ENCODE results near the gene ST8SIA1. TPM values are rescaled to one million over a fixed set of nuclear protein-coding genes. Genes with fewer than 3 reads are reported as not detected.
"Not testable (repeated sequence)": the region's sequence is repeated elsewhere in the genome, so short reads cannot be mapped to it uniquely, and the experiment has no call there.

ST8SIA1 gene
- 29.9 and 31.4 TPM in 2 replicates for total RNA-seq (2014; rRNA removed; shearing (Covaris generic))
- polyA plus RNA-seq (2015; cell fraction: cytosol; rRNA removed) = 31.7 and 35.0 TPM in 2 replicates
- 54.1 and 103 TPM in 2 replicates for polyA plus RNA-seq (2015; cell fraction: nucleus; rRNA removed)

DNA sequence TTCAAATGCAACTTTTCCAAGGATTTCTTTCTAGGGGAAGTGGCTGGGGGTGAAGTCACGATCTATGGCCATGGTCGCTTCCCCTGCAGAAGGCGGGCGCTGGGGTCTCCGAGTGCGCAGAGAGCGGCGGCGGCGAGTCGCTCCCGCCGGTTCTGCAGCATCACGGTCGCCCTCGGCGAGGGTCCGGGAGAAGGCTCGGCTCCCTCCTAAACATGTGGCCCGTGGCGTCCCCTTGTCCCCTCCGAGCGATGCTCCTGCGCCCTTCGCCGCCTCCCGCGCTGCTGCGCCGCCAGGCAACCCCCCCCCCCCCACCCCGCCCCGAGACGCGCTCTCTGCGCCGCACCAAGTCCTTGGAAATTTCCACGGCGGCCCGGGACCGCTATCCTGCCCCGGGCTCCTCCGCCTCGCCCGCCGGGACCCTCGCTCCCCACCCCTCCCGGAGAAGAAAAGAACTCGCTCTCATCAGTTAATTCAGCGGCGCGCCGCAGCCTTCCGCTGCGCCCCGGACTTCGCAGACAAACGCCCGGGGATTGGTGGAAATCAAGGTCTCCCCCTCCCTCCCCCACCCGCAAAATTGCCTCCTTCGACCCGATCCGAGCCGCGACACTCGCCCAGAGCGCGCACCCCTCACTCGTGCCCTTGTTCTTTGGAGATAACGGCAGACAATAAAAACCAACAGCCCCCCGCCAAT is at the start of gene ST8SIA1:
Gene ST8SIA1 (minus strand): TSS at position 298 of the 691 bp plus-strand sequence. CDS start 475 bp downstream, outside the sequence.
- in situ Hi-C loops (cut with HindIII; ENCODE audit: low pct_unique_long_range_greater_than_20kb, low sequenced_read_pairs) = no loop called here
- peak; percentile 64 for DNase-seq (ENCODE audit: low read depth, low spot score)

GRCh38 chr12:22380031-22380430 is 45.5 kb upstream of the ST8SIA1 start:
- in situ Hi-C loops (cut with HindIII; ENCODE audit: low pct_unique_long_range_greater_than_20kb, low sequenced_read_pairs) = no loop called here
- DNase-seq (ENCODE audit: low read depth, low spot score) = no peak

GRCh38 chr12:22377731-22378496 is 43.4 kb upstream of the ST8SIA1 start:
- in situ Hi-C loops (cut with HindIII; ENCODE audit: low pct_unique_long_range_greater_than_20kb, low sequenced_read_pairs) = no loop called here
- no peak for DNase-seq (ENCODE audit: low read depth, low spot score)

GRCh38 chr12:22376596-22377150 is 42.2 kb upstream of the ST8SIA1 start:
- in situ Hi-C loops (cut with HindIII; ENCODE audit: low pct_unique_long_range_greater_than_20kb, low sequenced_read_pairs); DNase-seq (ENCODE audit: low read depth, low spot score): not testable (repeated sequence)

- DNase-seq (ENCODE audit: low read depth, low spot score) = no peak
- in situ Hi-C loops (cut with HindIII; ENCODE audit: low pct_unique_long_range_greater_than_20kb, low sequenced_read_pairs) = no loop called here
Measured at GRCh38 chr12:22374508-22374907, 40.0 kb upstream of the ST8SIA1 start.

DNA sequence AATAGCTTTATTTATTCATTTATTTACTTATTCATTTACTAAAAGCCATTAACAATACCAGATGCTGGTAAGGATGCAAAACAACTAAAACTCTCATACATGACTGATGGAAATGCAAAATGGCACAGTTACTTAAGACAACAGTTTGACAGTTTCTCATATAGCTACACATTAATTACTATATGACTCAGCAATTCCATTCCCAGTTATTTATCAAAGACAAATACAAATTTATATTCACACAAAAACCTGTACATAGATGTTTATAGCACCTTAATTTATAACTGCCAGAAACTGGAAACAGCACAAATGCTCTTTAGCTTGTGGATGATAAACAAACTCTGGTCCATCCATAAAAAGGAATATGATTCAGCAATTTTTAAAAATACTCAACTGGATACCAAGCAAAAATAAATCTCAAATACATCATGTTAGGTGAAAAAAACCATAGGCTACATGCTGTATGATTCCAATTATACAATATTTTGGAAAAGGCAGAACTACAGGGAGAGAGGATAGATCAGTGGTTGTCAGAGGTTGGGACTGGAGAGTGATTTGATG is 37.9 kb upstream of the ST8SIA1 start:
- DNase-seq (ENCODE audit: low read depth, low spot score) = no peak
- in situ Hi-C loops (cut with HindIII; ENCODE audit: low pct_unique_long_range_greater_than_20kb, low sequenced_read_pairs) = no loop called here

DNA sequence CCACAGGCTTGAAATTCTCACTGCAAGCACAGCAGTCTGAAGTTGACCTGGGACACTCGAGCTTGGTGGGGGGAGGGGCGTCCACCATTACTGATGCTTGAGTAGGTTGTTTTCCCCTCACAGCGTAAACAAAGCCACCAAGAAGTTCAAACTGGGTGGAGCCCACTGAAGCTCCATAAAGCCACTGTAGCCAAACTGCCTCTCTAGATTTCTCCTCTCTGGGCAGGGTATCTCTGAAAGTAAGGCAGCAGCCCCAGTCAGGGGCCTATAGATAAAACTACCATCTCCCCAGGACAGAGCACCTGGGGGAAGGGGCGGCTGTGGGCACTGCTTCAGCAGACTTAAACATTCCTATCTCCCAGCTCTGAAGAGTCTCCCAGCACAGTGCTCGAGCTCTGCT is 31.7 kb upstream of the ST8SIA1 start:
- in situ Hi-C loops (cut with HindIII; ENCODE audit: low pct_unique_long_range_greater_than_20kb, low sequenced_read_pairs) = no loop called here
- DNase-seq (ENCODE audit: low read depth, low spot score) = no peak

GRCh38 chr12:22361785-22362184 is 27.3 kb upstream of the ST8SIA1 start:
- in situ Hi-C loops (cut with HindIII; ENCODE audit: low pct_unique_long_range_greater_than_20kb, low sequenced_read_pairs) = no loop called here
- no peak for DNase-seq (ENCODE audit: low read depth, low spot score)

DNA sequence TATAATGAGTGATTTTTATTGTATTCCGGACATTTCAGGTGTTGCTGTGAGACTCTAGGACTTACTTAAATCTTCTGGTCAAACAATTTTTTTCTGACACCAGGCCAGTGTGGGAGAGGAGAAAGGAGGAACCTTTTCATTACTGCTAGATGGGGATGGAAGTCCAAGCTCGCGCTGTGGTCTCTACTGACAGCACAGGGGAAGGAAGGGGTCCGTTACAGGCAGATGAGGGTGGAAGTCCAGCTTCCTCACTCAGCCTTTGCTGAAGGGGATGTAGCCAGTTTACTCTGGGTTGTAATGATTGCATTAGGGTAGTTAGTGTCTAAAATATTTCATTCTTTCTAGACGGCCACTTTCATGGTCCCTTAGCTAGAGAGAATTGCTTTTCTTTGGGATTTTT is 26.3 kb upstream of the ST8SIA1 start:
- no peak for DNase-seq (ENCODE audit: low read depth, low spot score)
- in situ Hi-C loops (cut with HindIII; ENCODE audit: low pct_unique_long_range_greater_than_20kb, low sequenced_read_pairs) = no loop called here

- in situ Hi-C loops (cut with HindIII; ENCODE audit: low pct_unique_long_range_greater_than_20kb, low sequenced_read_pairs) = no loop called here
- no peak for DNase-seq (ENCODE audit: low read depth, low spot score)
Measured at GRCh38 chr12:22357531-22357930, 23.0 kb upstream of the ST8SIA1 start.

- DNase-seq (ENCODE audit: low read depth, low spot score) = no peak
- in situ Hi-C loops (cut with HindIII; ENCODE audit: low pct_unique_long_range_greater_than_20kb, low sequenced_read_pairs) = no loop called here
Measured at GRCh38 chr12:22356231-22356630, 21.7 kb upstream of the ST8SIA1 start.

- in situ Hi-C loops (cut with HindIII; ENCODE audit: low pct_unique_long_range_greater_than_20kb, low sequenced_read_pairs) = no loop called here
- DNase-seq (ENCODE audit: low read depth, low spot score) = no peak
Measured at GRCh38 chr12:22355011-22355580, 20.6 kb upstream of the ST8SIA1 start.

DNA sequence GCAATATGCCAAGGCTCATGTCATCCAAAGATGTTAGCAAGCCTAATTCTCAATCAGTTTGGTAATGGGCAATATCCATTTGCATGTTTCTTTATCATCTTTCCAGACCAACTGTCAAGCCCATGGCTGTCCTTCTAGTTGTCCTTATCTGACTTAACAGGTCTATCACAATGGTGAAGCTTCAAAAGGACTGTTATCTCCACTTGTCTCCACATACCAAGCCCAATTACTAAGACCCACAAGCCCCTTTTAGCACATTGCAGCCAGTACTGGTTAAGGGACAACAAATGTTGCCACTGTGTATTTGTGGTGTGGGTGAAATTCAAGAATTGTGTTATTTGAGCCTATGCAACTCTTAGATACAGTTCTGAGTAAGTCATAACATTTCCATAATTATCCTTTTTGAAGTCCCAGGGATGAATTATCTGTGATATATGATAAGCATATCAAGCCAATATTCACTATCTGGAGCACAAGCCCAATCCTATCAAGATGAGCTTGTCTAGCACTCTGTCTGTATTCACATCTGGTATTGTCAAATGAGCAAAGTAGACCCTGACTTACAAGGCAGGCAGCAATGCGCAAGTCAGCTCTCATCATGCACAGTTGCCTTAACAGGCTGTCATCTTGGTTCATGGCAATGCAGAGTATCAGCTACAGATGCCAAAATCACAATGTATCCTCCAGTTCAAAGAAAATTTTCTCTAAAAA is 19.3 kb upstream of the ST8SIA1 start:
- in situ Hi-C loops (cut with HindIII; ENCODE audit: low pct_unique_long_range_greater_than_20kb, low sequenced_read_pairs) = no loop called here
- DNase-seq (ENCODE audit: low read depth, low spot score) = no peak

DNA sequence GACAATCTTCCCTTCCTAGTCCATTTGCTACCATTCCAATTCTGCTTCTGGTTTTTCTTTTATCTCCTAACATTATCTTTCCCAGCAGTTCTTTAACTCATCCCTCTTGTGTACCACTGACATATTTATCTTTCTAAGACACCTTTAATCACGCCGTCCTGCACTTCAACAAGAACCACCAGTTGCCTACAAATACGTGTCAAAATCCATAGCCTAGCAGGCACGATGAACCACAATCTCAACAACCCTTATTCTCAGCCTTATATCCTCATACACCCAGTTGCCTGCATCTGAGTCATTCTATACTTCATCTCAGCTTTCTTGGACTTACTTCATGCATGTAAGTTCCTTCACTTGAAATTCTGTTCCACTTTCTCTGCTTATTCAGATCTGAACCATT is 16.4 kb upstream of the ST8SIA1 start:
- in situ Hi-C loops (cut with HindIII; ENCODE audit: low pct_unique_long_range_greater_than_20kb, low sequenced_read_pairs) = no loop called here
- no peak for DNase-seq (ENCODE audit: low read depth, low spot score)

DNA sequence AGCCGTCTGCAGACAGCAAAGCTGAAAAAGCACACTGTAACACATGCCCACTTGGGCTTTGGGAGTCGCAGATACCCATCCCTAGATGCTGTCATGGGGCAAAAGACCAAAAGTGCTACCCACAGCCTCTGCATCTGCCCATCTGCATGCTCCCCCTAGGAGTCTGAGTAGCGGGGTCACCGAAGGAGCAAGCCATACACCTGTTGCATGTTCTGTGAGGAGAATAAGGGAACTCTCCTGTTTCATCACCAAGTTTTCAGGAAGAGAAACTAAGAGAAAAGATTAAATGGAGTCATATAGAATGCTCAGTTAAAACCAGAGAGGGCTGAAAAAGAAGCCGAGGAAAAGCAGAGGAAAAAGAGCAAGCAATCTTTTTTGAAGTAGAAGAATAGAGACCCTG is 13.7 kb upstream of the ST8SIA1 start:
- no peak for DNase-seq (ENCODE audit: low read depth, low spot score)
- in situ Hi-C loops (cut with HindIII; ENCODE audit: low pct_unique_long_range_greater_than_20kb, low sequenced_read_pairs) = no loop called here

GRCh38 chr12:22340143-22340542 is 5.6 kb upstream of the ST8SIA1 start:
- in situ Hi-C loops (cut with HindIII; ENCODE audit: low pct_unique_long_range_greater_than_20kb, low sequenced_read_pairs) = no loop called here
- no peak for DNase-seq (ENCODE audit: low read depth, low spot score)

GRCh38 chr12:22339691-22340090 is 5.2 kb upstream of the ST8SIA1 start:
- in situ Hi-C loops (cut with HindIII; ENCODE audit: low pct_unique_long_range_greater_than_20kb, low sequenced_read_pairs) = no loop called here
- no peak for DNase-seq (ENCODE audit: low read depth, low spot score)

Measured in SK-MEL-5 (cell line).